Measurements from ENCODE around the gene FBN1.

The FBN1 gene

DNA sequence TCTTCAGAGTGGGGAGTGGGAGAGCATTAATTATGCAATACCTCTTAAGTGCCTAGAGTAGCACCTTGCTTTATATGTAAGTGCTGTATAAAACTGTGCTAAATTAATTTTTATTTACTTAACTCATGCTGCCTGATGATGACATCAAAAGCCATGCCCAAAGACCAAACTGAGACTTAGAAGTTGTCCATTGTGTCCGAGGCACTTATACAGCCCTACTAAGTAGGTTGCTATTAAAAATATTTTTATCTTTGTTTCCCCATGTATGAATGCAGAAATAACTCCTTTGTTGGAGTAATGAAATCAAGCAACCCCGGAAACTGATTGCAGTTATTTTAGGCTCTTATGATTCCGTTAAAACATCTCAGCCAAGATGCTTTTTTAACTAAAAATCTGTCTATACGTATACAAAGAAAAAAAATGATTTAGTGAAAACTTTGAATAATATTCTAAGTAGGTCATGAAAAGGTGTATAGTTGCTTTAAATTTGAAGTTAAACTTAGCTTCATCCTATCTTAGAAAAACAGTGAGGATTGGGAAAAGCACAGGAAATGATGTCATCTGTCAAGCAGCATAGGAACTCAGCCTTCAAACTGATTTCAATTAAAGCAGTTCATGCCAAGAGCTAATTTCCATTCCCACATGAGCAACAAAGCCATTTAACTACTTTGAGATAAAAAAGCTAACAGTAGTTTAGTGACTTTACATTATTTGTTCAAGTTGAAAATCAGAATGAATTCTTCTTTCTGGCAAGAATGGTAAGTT is 43.0 kb downstream of the FBN1 start:
- no peak for TF ChIP-seq EZH2phosphoT487 (IDR thresholded peaks at IDR 0.05; ENCODE audit: low read depth)
- TF ChIP-seq, protein P1, sequence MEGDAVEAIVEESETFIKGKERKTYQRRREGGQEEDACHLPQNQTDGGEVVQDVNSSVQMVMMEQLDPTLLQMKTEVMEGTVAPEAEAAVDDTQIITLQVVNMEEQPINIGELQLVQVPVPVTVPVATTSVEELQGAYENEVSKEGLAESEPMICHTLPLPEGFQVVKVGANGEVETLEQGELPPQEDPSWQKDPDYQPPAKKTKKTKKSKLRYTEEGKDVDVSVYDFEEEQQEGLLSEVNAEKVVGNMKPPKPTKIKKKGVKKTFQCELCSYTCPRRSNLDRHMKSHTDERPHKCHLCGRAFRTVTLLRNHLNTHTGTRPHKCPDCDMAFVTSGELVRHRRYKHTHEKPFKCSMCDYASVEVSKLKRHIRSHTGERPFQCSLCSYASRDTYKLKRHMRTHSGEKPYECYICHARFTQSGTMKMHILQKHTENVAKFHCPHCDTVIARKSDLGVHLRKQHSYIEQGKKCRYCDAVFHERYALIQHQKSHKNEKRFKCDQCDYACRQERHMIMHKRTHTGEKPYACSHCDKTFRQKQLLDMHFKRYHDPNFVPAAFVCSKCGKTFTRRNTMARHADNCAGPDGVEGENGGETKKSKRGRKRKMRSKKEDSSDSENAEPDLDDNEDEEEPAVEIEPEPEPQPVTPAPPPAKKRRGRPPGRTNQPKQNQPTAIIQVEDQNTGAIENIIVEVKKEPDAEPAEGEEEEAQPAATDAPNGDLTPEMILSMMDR (IDR thresholded peaks at IDR 0.05; ENCODE audit: low read depth, low read length) = no peak

GRCh38 chr15:48601095-48601494 is 44.4 kb downstream of the FBN1 start:
- Histone ChIP-seq H3K9ac (ENCODE audit: low read length) (no peak overlapping the region), H3K27me3 (ENCODE audit: low read depth, low read length) (no peaks in the 10 kb centered on the region), H4K20me1 (ENCODE audit: insufficient read depth, low read length) (no peaks in the 10 kb centered on the region), H3K4me2 (ENCODE audit: low read length) (no peak overlapping the region), H3K36me3 (replicated peaks; ENCODE audit: low read depth, low read length) (no peaks in the 10 kb centered on the region), H3K4me1 (ENCODE audit: low read length) (peaks cover 22% of the 10 kb centered on the region), H3K79me2 (ENCODE audit: low read length) (no peaks in the 10 kb centered on the region), H3K27ac (ENCODE audit: low read length) (no peak overlapping the region), H3K9me3 (ENCODE audit: insufficient read depth, low read length) (no peaks in the 10 kb centered on the region), H2AFZ (ENCODE audit: low read depth, low read length) (no peak overlapping the region), H3K4me3 (ENCODE audit: low read length) (no peak overlapping the region)
- no peak for TF ChIP-seq EZH2phosphoT487 (IDR thresholded peaks at IDR 0.05; ENCODE audit: low read depth)
- TF ChIP-seq, protein P1 (IDR thresholded peaks at IDR 0.05; ENCODE audit: low read depth, low read length) = no peak

More for the DNA sequence above, 43.0 kb downstream of the FBN1 start:
- H3K9ac ChIP-seq (ENCODE audit: low read length) = no peak overlapping the region
- H3K27ac ChIP-seq (ENCODE audit: low read length) = no peak overlapping the region
- H3K4me2 ChIP-seq (ENCODE audit: low read length) = no peak overlapping the region
- no peaks in the 10 kb centered on the region for H3K9me3 ChIP-seq (ENCODE audit: insufficient read depth, low read length)
- H3K4me1 ChIP-seq (ENCODE audit: low read length) = peaks cover 8% of the 10 kb centered on the region
- no peak overlapping the region for H2AFZ ChIP-seq (ENCODE audit: low read depth, low read length)
- H3K36me3 ChIP-seq (replicated peaks; ENCODE audit: low read depth, low read length) = no peaks in the 10 kb centered on the region
- no peaks in the 10 kb centered on the region for H3K79me2 ChIP-seq (ENCODE audit: low read length)
- no peaks in the 10 kb centered on the region for H3K27me3 ChIP-seq (ENCODE audit: low read depth, low read length)
- no peak overlapping the region for H3K4me3 ChIP-seq (ENCODE audit: low read length)
- no peaks in the 10 kb centered on the region for H4K20me1 ChIP-seq (ENCODE audit: insufficient read depth, low read length)

- Histone ChIP-seq H3K9ac (ENCODE audit: low read length) (no peak overlapping the region), H4K20me1 (ENCODE audit: insufficient read depth, low read length) (no peaks in the 10 kb centered on the region), H3K4me1 (ENCODE audit: low read length) (peaks cover 24% of the 10 kb centered on the region), H3K36me3 (replicated peaks; ENCODE audit: low read depth, low read length) (no peaks in the 10 kb centered on the region), H3K27ac (ENCODE audit: low read length) (no peak overlapping the region), H2AFZ (ENCODE audit: low read depth, low read length) (no peak overlapping the region), H3K27me3 (ENCODE audit: low read depth, low read length) (no peaks in the 10 kb centered on the region), H3K79me2 (ENCODE audit: low read length) (no peaks in the 10 kb centered on the region), H3K4me2 (ENCODE audit: low read length) (peak overlapping the region; percentile 97), H3K4me3 (ENCODE audit: low read length) (peak overlapping the region; percentile 75), H3K9me3 (ENCODE audit: insufficient read depth, low read length) (no peaks in the 10 kb centered on the region)
- TF ChIP-seq, protein P1 (IDR thresholded peaks at IDR 0.05; ENCODE audit: low read depth, low read length) = no peak
- no peak for TF ChIP-seq EZH2phosphoT487 (IDR thresholded peaks at IDR 0.05; ENCODE audit: low read depth)
These were observed 48.7 kb downstream of the FBN1 start for GRCh38 chr15:48596841-48597240.

GRCh38 chr15:48596415-48596814 is 49.1 kb downstream of the FBN1 start:
- H3K4me1 ChIP-seq (ENCODE audit: low read length) = peaks cover 24% of the 10 kb centered on the region
- H3K27me3 ChIP-seq (ENCODE audit: low read depth, low read length) = no peaks in the 10 kb centered on the region
- H3K79me2 ChIP-seq (ENCODE audit: low read length) = no peaks in the 10 kb centered on the region
- no peaks in the 10 kb centered on the region for H3K36me3 ChIP-seq (replicated peaks; ENCODE audit: low read depth, low read length)
- H4K20me1 ChIP-seq (ENCODE audit: insufficient read depth, low read length) = no peaks in the 10 kb centered on the region
- peak overlapping the region; percentile 89 for H2AFZ ChIP-seq (ENCODE audit: low read depth, low read length)
- H3K4me3 ChIP-seq (ENCODE audit: low read length) = peak overlapping the region; percentile 75
- H3K9me3 ChIP-seq (ENCODE audit: insufficient read depth, low read length) = no peaks in the 10 kb centered on the region
- peak overlapping the region; percentile 39; the same call in 1 of the 2 replicates for H3K9ac ChIP-seq (ENCODE audit: low read length)
- H3K4me2 ChIP-seq (ENCODE audit: low read length) = peak overlapping the region; percentile 97
- TF ChIP-seq EZH2phosphoT487 (IDR thresholded peaks at IDR 0.05; ENCODE audit: low read depth) = no peak
- TF ChIP-seq, protein P1 (IDR thresholded peaks at IDR 0.05; ENCODE audit: low read depth, low read length) = no peak
- peak overlapping the region; percentile 12; the same call in 1 of the 2 replicates for H3K27ac ChIP-seq (ENCODE audit: low read length)
